ENCODE measurements around the gene PRODH2. TPM values are rescaled to one million over a fixed set of nuclear protein-coding genes. Genes with fewer than 3 reads are reported as not detected.

Gene PRODH2
- total and polyA plus RNA-seq, 2 of the 13 experiments (the other 11 are each of a cell fraction or from before 2014, with no cell fraction given) = 86.7 to 118 TPM

GRCh38 chr19:35797663-35798062 is 15.0 kb downstream of the PRODH2 start (continued):
- TF ChIP-seq ZBTB10 (CRISPR knock-in tag; IDR thresholded peaks at IDR 0.05; ENCODE audit: borderline replicate concordance) = no peak
- TF ChIP-seq RARA (CRISPR knock-in tag; IDR thresholded peaks at IDR 0.05) = peak; percentile 24; the same call in 1 of the 2 replicates
- no peak for TF ChIP-seq PHB2 (IDR thresholded peaks at IDR 0.05; ENCODE audit: partially characterized antibody)
- TF ChIP-seq ZNF761 (CRISPR knock-in tag; conservative IDR thresholded peaks at IDR 0.05) = no peak
- no peak for TF ChIP-seq CHCHD3 (CRISPR knock-in tag; IDR thresholded peaks at IDR 0.05)
- TF ChIP-seq MXD4 (CRISPR knock-in tag; IDR thresholded peaks at IDR 0.05) = no peak
- 0 out of 2 replicates have a peak, but pooled peaks have one; percentile 22 for TF ChIP-seq NFKBIZ (CRISPR knock-in tag; IDR thresholded peaks at IDR 0.05)
- TF ChIP-seq ZNF883 (CRISPR knock-in tag; IDR thresholded peaks at IDR 0.05; ENCODE audit: not compliant biosample characterization) = peak; percentile 52
- no peak for TF ChIP-seq SMYD3 (CRISPR knock-in tag; IDR thresholded peaks at IDR 0.05)
- TF ChIP-seq ZNF121 (CRISPR knock-in tag; IDR thresholded peaks at IDR 0.05) = 0 out of 2 replicates have a peak, but pooled peaks have one; percentile 12
- TF ChIP-seq ZGPAT (CRISPR knock-in tag; IDR thresholded peaks at IDR 0.05) = no peak
- TF ChIP-seq MYPOP (CRISPR knock-in tag; IDR thresholded peaks at IDR 0.05) = peak; percentile 29; the same call in 1 of the 2 replicates
- no peak for TF ChIP-seq HMG20A (CRISPR knock-in tag; IDR thresholded peaks at IDR 0.05; ENCODE audit: borderline replicate concordance)
- 0 out of 2 replicates have a peak, but pooled peaks have one; percentile 75 for TF ChIP-seq DZIP1 (CRISPR knock-in tag; IDR thresholded peaks at IDR 0.05)
- 0 out of 2 replicates have a peak, but pooled peaks have one; percentile 78 for TF ChIP-seq FOXO4 (CRISPR knock-in tag; conservative IDR thresholded peaks at IDR 0.05)
- peak; percentile 77; the same call in 1 of the 2 replicates for TF ChIP-seq PAF1 (CRISPR knock-in tag; IDR thresholded peaks at IDR 0.05)
- no peak for TF ChIP-seq MYNN (CRISPR knock-in tag; IDR thresholded peaks at IDR 0.05; ENCODE audit: low read depth)
- TF ChIP-seq ZSCAN5A (CRISPR knock-in tag; IDR thresholded peaks at IDR 0.05; ENCODE audit: borderline replicate concordance) = no peak
- no peak for TF ChIP-seq MAF1 (CRISPR knock-in tag; IDR thresholded peaks at IDR 0.05; ENCODE audit: borderline replicate concordance)
- 0 out of 2 replicates have a peak, but pooled peaks have one; percentile 40 for TF ChIP-seq SP4 (CRISPR knock-in tag; IDR thresholded peaks at IDR 0.05)
